ENCODE results near the gene RIMS1. TPM values are rescaled to one million over a fixed set of nuclear protein-coding genes. Genes with fewer than 3 reads are reported as not detected.

RIMS1 gene
- total RNA-seq, 1 donor from 2014 or later = 3.9 TPM

DNA sequence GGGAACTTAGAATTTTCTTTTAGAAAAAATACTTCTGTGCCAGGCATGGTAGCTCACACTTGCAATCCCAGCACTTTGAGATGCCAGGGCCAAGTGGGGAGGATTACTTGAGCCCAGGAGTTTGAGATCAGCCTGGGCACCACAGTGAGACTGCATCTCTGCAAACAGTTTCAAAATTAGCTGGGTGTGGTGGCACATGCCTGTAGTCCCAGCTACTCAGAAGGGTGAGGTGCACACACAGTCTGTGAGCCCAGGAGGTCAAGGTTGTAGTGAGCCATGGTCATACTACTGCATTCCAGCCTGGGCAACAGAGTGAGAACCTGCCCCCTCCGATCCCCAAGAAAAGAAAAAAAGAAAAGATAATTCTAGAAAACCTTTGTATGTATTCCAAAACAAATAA, 389.5 kb downstream of the RIMS1 start:
- DNase-seq (no peak), ATAC-seq (no peak)
- intact Hi-C loops (cut with DNase I) = no loop called here

DNA sequence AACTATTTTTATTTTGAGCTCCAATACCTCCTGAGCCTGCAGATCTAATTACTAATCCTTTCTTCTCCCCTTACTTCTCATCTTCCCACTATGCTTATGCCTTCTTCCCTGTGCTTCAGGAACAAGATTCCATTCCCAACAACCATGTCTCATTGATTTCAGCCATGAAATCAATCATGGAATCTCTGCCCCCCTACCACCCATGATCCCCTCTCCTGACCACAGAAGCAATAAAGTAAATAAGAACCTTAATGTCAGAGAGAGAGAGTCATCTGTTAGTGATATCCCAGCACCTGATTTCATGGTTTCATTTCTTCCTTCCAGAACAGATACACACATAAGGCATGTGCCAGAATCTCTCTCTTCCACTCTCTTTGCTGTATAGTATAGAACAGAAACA, 395.9 kb downstream of the RIMS1 start:
- TF ChIP-seq, protein P1, sequence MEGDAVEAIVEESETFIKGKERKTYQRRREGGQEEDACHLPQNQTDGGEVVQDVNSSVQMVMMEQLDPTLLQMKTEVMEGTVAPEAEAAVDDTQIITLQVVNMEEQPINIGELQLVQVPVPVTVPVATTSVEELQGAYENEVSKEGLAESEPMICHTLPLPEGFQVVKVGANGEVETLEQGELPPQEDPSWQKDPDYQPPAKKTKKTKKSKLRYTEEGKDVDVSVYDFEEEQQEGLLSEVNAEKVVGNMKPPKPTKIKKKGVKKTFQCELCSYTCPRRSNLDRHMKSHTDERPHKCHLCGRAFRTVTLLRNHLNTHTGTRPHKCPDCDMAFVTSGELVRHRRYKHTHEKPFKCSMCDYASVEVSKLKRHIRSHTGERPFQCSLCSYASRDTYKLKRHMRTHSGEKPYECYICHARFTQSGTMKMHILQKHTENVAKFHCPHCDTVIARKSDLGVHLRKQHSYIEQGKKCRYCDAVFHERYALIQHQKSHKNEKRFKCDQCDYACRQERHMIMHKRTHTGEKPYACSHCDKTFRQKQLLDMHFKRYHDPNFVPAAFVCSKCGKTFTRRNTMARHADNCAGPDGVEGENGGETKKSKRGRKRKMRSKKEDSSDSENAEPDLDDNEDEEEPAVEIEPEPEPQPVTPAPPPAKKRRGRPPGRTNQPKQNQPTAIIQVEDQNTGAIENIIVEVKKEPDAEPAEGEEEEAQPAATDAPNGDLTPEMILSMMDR (IDR thresholded peaks at IDR 0.05) = no peak
- intact Hi-C loops (cut with DNase I) = no loop called here
- Histone ChIP-seq H3K9me3 (no peaks in the 10 kb centered on the region), H3K27ac (no peak overlapping the region), H3K4me1 (no peaks in the 10 kb centered on the region), H3K27me3 (no peaks in the 10 kb centered on the region), H3K36me3 (no peaks in the 10 kb centered on the region), H3K4me3 (no peak overlapping the region)
- DNase-seq (no peak), ATAC-seq (no peak)

More for the DNA sequence above, 389.5 kb downstream of the RIMS1 start:
- H3K9me3 ChIP-seq = no peaks in the 10 kb centered on the region
- H3K4me3 ChIP-seq = no peak overlapping the region
- H3K4me1 ChIP-seq = no peaks in the 10 kb centered on the region
- no peak overlapping the region for H3K27ac ChIP-seq
- H3K27me3 ChIP-seq = no peaks in the 10 kb centered on the region
- TF ChIP-seq, protein P1 (IDR thresholded peaks at IDR 0.05) = no peak
- H3K36me3 ChIP-seq = no peaks in the 10 kb centered on the region

DNA sequence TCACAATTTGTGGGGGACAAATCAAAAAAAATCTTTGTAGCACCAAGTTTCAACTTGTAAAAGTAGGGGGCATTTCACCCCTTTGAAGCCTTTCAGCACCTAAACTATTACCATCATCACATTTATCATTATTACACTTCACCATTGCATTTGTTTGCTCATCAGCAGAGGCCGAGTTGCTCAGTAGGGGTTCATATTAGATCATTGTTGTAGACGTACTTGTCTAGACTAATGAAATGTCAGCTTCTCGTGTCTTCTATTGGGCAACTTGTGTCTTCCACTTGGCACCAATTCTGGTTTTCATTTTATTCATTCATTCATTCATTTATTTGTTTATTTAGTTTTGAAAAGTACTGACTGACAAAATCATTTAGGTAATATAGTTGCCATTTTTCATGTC, 397.2 kb downstream of the RIMS1 start:
- intact Hi-C loops (cut with DNase I) = no loop called here
- TF ChIP-seq, protein P1 (IDR thresholded peaks at IDR 0.05) = no peak
- H3K4me1 ChIP-seq = no peaks in the 10 kb centered on the region
- no peaks in the 10 kb centered on the region for H3K27me3 ChIP-seq
- no peak overlapping the region for H3K4me3 ChIP-seq
- H3K27ac ChIP-seq = no peak overlapping the region
- no peaks in the 10 kb centered on the region for H3K9me3 ChIP-seq
- no peak for DNase-seq
- ATAC-seq = no peak
- no peaks in the 10 kb centered on the region for H3K36me3 ChIP-seq

DNA sequence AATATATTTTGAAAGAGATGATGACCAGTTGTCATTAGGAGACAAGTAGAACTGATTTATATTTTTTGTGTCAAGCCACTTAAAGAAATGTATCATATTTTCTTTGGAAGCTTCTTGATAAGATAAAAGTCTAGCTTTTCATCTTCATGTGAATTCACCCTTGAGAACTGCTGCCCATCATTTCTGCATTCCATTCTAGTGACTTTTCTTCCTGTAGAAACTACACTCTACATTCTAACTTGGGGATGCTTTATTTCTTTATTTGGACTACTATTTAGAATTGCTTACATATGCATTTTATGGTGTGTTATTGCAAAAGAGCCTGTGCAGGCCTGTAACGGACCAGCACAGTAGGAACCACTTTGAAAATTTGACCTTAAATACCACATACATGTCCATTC, 400.6 kb downstream of the RIMS1 start:
- H3K27me3 ChIP-seq = no peaks in the 10 kb centered on the region
- no peak overlapping the region for H3K4me3 ChIP-seq
- H3K27ac ChIP-seq = no peak overlapping the region
- H3K36me3 ChIP-seq = no peaks in the 10 kb centered on the region
- no peaks in the 10 kb centered on the region for H3K4me1 ChIP-seq
- no peak for DNase-seq
- intact Hi-C loops (cut with DNase I) = no loop called here
- ATAC-seq = no peak
- TF ChIP-seq, protein P1 (IDR thresholded peaks at IDR 0.05) = no peak
- H3K9me3 ChIP-seq = no peaks in the 10 kb centered on the region

DNA sequence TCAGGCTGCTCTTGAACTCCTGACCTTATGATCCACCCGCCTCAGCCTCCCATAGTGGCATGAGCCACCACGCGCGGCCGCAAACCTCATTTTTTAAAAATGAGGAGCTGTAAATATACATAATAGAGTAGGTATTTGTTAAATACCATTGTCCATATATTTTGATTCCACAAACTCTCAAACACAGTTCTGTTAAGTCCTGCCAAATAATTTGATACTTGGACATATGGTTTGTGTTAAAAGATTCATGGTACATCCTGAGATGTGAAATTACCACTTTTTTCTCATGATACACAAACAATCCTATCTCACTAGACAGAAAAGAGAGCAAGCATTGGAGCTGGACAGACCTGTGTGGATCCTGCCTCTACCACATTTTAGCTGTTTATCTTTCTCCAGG, 401.5 kb downstream of the RIMS1 start:
- H3K27me3 ChIP-seq = no peaks in the 10 kb centered on the region
- no peaks in the 10 kb centered on the region for H3K4me1 ChIP-seq
- DNase-seq (peak; percentile 26), ATAC-seq (no peak)
- no peaks in the 10 kb centered on the region for H3K9me3 ChIP-seq
- intact Hi-C loops (cut with DNase I) = no loop called here
- no peak overlapping the region for H3K27ac ChIP-seq
- TF ChIP-seq, protein P1 (IDR thresholded peaks at IDR 0.05) = no peak
- no peak overlapping the region for H3K4me3 ChIP-seq
- no peaks in the 10 kb centered on the region for H3K36me3 ChIP-seq

DNA sequence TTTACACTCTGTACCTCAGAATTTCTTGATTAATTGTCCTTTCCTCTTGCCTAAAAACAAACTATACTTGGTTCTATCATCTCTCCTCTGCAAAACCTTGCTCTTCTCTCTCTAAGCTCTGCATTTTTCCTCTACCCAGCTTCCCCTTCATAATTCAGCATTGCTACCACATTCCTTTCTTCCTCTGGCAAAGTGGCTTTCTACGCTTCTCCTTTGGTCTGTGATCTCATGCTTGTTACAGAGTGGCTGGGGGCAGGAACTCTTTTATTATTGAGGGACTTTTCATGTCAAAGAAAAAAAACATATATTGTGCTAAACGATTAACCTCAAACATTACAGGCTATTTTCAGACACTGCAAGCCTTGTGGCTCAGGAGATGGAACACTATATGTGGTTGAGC, 402.2 kb downstream of the RIMS1 start:
- H3K9me3 ChIP-seq = no peaks in the 10 kb centered on the region
- intact Hi-C loops (cut with DNase I) = no loop called here
- H3K36me3 ChIP-seq = no peaks in the 10 kb centered on the region
- H3K27me3 ChIP-seq = no peaks in the 10 kb centered on the region
- ATAC-seq = no peak
- no peak overlapping the region for H3K27ac ChIP-seq
- DNase-seq = no peak
- TF ChIP-seq, protein P1 (IDR thresholded peaks at IDR 0.05) = no peak
- no peak overlapping the region for H3K4me3 ChIP-seq
- no peaks in the 10 kb centered on the region for H3K4me1 ChIP-seq
